Measurements from ENCODE around the gene POLN. TPM values are rescaled to one million over a fixed set of nuclear protein-coding genes. Genes with fewer than 3 reads are reported as not detected.

POLN gene
- total RNA-seq, 1 donor = 2.9 TPM

DNA sequence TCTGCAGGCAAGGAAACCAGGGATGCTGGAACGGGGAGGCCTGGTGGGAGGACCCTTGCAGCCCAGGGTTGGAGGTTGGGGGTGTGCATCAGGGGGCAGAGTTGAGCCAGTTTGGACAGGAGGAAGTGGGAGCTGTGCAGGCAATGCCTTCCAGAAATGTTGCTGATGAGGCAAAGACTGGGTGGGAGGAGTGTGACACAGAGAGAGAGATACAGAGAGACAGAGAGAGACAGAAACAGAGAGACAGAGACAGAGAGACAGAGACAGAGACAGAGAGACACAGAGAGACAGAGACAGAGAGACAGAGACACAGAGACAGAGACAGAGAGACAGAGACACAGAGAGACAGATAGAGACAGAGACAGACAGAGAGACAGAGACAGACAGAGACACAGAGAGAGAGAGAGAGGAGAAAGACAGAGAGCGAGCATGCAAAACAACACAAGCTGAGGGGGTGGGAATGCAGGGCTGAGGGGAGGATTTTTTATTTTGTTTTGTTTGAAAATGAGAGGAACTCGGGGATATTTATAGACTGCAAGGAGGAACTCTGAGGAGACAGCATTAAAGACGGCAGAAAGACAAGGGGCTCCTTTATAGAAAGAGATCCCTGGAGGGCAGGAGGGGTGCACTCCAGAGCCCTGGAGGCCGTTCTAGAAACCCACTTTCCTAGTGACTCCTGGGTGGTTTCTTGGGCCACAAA lies 1.9 kb upstream of the POLN start:
- TF ChIP-seq, protein P1, sequence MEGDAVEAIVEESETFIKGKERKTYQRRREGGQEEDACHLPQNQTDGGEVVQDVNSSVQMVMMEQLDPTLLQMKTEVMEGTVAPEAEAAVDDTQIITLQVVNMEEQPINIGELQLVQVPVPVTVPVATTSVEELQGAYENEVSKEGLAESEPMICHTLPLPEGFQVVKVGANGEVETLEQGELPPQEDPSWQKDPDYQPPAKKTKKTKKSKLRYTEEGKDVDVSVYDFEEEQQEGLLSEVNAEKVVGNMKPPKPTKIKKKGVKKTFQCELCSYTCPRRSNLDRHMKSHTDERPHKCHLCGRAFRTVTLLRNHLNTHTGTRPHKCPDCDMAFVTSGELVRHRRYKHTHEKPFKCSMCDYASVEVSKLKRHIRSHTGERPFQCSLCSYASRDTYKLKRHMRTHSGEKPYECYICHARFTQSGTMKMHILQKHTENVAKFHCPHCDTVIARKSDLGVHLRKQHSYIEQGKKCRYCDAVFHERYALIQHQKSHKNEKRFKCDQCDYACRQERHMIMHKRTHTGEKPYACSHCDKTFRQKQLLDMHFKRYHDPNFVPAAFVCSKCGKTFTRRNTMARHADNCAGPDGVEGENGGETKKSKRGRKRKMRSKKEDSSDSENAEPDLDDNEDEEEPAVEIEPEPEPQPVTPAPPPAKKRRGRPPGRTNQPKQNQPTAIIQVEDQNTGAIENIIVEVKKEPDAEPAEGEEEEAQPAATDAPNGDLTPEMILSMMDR (IDR thresholded peaks at IDR 0.05; ENCODE audit: extremely low read depth, low read depth, low read length) = no peak
- H3K4me2 ChIP-seq (ENCODE audit: insufficient read depth, low read length) = peak overlapping the region; percentile 42
- peak overlapping the region; percentile 57 for H2AFZ ChIP-seq (ENCODE audit: low read length)
- H4K20me1 ChIP-seq (ENCODE audit: insufficient read depth, low read length) = peaks cover 17% of the 10 kb centered on the region
- H3K27me3 ChIP-seq (ENCODE audit: insufficient read depth, low read length) = no peaks in the 10 kb centered on the region
- H3K4me1 ChIP-seq (ENCODE audit: insufficient read depth, low read length) = peaks cover 28% of the 10 kb centered on the region
- no peaks in the 10 kb centered on the region for H3K9me3 ChIP-seq (ENCODE audit: low read depth, low read length)
- H3K27ac ChIP-seq (ENCODE audit: low read depth, low read length) = no peak overlapping the region
- no peak overlapping the region for H3K4me3 ChIP-seq (ENCODE audit: insufficient read depth, low read length)
- H3K36me3 ChIP-seq (ENCODE audit: insufficient read depth, low read length) = peaks cover 4% of the 10 kb centered on the region
- peak; percentile 80 for DNase-seq (ENCODE audit: insufficient read length, low spot score, missing footprints)
- peaks cover 31% of the 10 kb centered on the region for H3K79me2 ChIP-seq (ENCODE audit: insufficient read depth, low read length)

DNA sequence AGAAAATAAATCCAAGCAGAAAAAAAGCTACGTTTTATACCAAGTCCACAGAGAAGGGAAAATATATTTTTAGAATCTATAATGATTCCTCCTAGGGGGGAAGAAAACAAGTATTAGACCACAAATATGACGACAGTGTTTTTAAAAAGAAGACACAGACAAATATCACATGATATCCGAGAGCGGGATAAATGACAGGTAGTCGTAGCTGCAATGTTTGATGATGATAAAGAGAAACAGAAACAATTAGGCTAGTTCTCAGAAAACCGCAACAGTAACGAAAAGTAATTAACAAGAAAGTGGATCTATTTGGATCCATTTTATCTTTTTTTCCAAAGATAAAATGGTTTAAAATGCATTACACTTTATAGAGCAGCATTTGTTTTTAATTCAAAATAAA lies 918 bp downstream of the POLN start:
- H3K4me3 ChIP-seq (ENCODE audit: insufficient read depth, low read length) = peak overlapping the region; percentile 92
- peak overlapping the region; percentile 75 for H2AFZ ChIP-seq (ENCODE audit: low read length)
- H3K9me3 ChIP-seq (ENCODE audit: low read depth, low read length) = no peaks in the 10 kb centered on the region
- H3K4me2 ChIP-seq (ENCODE audit: insufficient read depth, low read length) = peak overlapping the region; percentile 88
- H3K79me2 ChIP-seq (ENCODE audit: insufficient read depth, low read length) = peaks cover 51% of the 10 kb centered on the region
- TF ChIP-seq, protein P1 (IDR thresholded peaks at IDR 0.05; ENCODE audit: extremely low read depth, low read depth, low read length) = no peak
- H3K27me3 ChIP-seq (ENCODE audit: insufficient read depth, low read length) = no peaks in the 10 kb centered on the region
- DNase-seq (ENCODE audit: insufficient read length, low spot score, missing footprints) = no peak
- peaks cover 32% of the 10 kb centered on the region for H3K4me1 ChIP-seq (ENCODE audit: insufficient read depth, low read length)
- H3K36me3 ChIP-seq (ENCODE audit: insufficient read depth, low read length) = peaks cover 1% of the 10 kb centered on the region
- peaks cover 15% of the 10 kb centered on the region for H4K20me1 ChIP-seq (ENCODE audit: insufficient read depth, low read length)
- H3K27ac ChIP-seq (ENCODE audit: low read depth, low read length) = peak overlapping the region; percentile 21

DNA sequence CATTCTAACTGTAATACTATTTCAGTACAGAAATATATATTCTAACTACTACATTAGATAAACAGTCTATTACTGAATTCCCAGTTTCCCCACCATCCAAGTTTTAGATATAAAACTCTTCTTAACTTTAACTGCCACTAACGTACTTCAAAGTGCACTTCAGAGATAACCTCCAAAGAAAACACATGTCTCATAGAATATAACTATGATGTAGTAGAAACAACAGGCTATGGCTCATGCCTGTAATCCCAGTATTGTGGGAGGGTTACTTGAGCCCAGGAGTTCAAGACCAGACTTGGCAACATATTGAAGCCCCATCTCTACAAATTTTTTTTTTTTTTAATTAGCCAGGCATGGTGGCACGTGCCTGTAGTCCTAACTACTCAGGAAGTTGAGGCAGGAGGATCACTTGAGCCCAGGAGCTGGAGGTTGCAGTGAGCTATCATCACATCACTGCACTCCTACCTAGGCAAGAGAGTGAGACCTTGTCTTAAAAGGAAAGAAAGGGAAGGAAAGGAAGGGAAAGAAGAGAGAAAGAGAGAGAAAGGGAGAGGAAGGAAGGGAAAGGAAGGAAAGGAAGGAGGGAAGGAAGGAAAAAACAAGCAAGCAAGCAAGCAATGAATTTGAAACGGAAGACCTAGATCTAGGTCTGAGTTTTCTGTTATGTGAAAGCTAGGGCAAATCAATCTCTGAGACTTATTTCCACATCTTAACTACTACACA lies 4.8 kb downstream of the POLN start:
- no peak overlapping the region for H2AFZ ChIP-seq (ENCODE audit: low read length)
- peaks cover 22% of the 10 kb centered on the region for H3K4me1 ChIP-seq (ENCODE audit: insufficient read depth, low read length)
- H3K4me2 ChIP-seq (ENCODE audit: insufficient read depth, low read length) = no peak overlapping the region
- no peak overlapping the region for H3K27ac ChIP-seq (ENCODE audit: low read depth, low read length)
- H3K4me3 ChIP-seq (ENCODE audit: insufficient read depth, low read length) = no peak overlapping the region
- H3K9me3 ChIP-seq (ENCODE audit: low read depth, low read length) = no peaks in the 10 kb centered on the region
- no peak for DNase-seq (ENCODE audit: insufficient read length, low spot score, missing footprints)
- no peaks in the 10 kb centered on the region for H3K27me3 ChIP-seq (ENCODE audit: insufficient read depth, low read length)
- H3K36me3 ChIP-seq (ENCODE audit: insufficient read depth, low read length) = peaks cover 18% of the 10 kb centered on the region
- peaks cover 15% of the 10 kb centered on the region for H4K20me1 ChIP-seq (ENCODE audit: insufficient read depth, low read length)
- TF ChIP-seq, protein P1 (IDR thresholded peaks at IDR 0.05; ENCODE audit: extremely low read depth, low read depth, low read length) = no peak
- H3K79me2 ChIP-seq (ENCODE audit: insufficient read depth, low read length) = peaks cover 59% of the 10 kb centered on the region

DNA sequence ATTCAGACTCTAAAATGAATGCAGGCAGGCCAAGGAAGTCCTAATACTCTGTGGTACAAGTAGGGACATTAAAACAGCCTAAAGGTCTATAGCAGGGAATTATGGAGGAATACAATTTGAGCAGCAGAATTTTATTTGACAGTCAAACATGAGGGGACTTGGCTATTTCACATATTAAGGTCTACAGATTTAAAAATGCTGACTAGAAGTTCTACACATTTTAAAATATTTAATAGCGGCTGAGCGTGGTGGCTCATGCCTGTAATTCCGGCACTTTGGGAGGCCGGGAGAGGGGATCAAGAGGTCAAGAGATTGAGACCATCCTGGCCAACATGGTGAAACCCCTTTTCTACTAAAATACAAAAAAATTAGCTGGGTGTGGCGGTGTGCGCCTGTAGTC lies 10.8 kb downstream of the POLN start:
- H3K27ac ChIP-seq (ENCODE audit: low read depth, low read length) = no peak overlapping the region
- no peaks in the 10 kb centered on the region for H4K20me1 ChIP-seq (ENCODE audit: insufficient read depth, low read length)
- no peaks in the 10 kb centered on the region for H3K27me3 ChIP-seq (ENCODE audit: insufficient read depth, low read length)
- DNase-seq (ENCODE audit: insufficient read length, low spot score, missing footprints) = no peak
- no peaks in the 10 kb centered on the region for H3K9me3 ChIP-seq (ENCODE audit: low read depth, low read length)
- H2AFZ ChIP-seq (ENCODE audit: low read length) = no peak overlapping the region
- H3K4me2 ChIP-seq (ENCODE audit: insufficient read depth, low read length) = no peak overlapping the region
- H3K79me2 ChIP-seq (ENCODE audit: insufficient read depth, low read length) = peaks cover 9% of the 10 kb centered on the region
- H3K4me1 ChIP-seq (ENCODE audit: insufficient read depth, low read length) = no peaks in the 10 kb centered on the region
- no peak overlapping the region for H3K4me3 ChIP-seq (ENCODE audit: insufficient read depth, low read length)
- H3K36me3 ChIP-seq (ENCODE audit: insufficient read depth, low read length) = peaks cover 19% of the 10 kb centered on the region
- TF ChIP-seq, protein P1 (IDR thresholded peaks at IDR 0.05; ENCODE audit: extremely low read depth, low read depth, low read length) = no peak
